ENCODE data around the gene DRAP1. TPM values are rescaled to one million over a fixed set of nuclear protein-coding genes. Genes with fewer than 3 reads are reported as not detected.

Gene DRAP1
- total RNA-seq, 1 experiment from 2014 or later, result 122 TPM

DNA sequence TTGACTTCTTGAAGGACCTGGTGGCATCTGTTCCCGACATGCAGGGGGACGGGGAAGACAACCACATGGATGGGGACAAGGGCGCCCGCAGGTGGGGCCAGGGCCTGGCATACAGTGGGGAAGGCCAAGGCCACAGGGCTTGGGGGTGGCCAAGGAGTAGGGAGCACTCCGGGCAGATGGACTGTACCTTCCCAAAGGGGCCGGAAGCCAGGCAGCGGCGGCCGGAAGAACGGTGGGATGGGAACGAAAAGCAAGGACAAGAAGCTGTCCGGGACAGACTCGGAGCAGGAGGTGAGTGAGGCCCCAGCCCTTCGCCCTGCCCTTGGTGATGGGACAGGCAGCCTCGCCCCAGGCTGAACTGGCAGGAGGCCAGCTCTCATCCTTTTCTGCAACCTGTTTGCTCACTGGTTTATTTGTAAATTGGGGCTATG, 1.2 kb downstream of the DRAP1 start:
- CTCF ChIA-PET, result no interaction called here
- Histone ChIP-seq H3K9me3 (ENCODE audit: low read depth, low read length, poor library complexity, severe bottlenecking) (no peaks in the 10 kb centered on the region), H3K4me3 (ENCODE audit: low read depth, low read length, poor library complexity, severe bottlenecking) (peak overlapping the region; percentile 83), H3K27ac (ENCODE audit: low read depth, low read length, poor library complexity, severe bottlenecking) (peak overlapping the region; percentile 84), H3K36me3 (ENCODE audit: insufficient read depth, low read length, poor library complexity, severe bottlenecking) (peaks cover 12% of the 10 kb centered on the region), H3K27me3 (replicated peaks; ENCODE audit: insufficient read depth, low read depth, low read length, poor library complexity) (no peaks in the 10 kb centered on the region), H3K4me1 (ENCODE audit: insufficient read depth, low read length, poor library complexity, severe bottlenecking) (peaks cover 23% of the 10 kb centered on the region)
- no peak for TF ChIP-seq EZH2 (IDR thresholded peaks at IDR 0.05; ENCODE audit: borderline replicate concordance, low read depth, low read length, poor library complexity, severe bottlenecking)
- no peak for TF ChIP-seq CTCF (conservative IDR thresholded peaks at IDR 0.05; ENCODE audit: low read depth, low read length)
- intact Hi-C loops (cut with micrococcal nuclease; ENCODE audit: unreplicated experiment), result no loop called here
- no peak for DNase-seq (ENCODE audit: low spot score)
- POLR2A ChIA-PET (ENCODE audit: low non-redundant PET), result no interaction called here
- no TSS peak for BruUV-seq (replicated peaks)

DNA sequence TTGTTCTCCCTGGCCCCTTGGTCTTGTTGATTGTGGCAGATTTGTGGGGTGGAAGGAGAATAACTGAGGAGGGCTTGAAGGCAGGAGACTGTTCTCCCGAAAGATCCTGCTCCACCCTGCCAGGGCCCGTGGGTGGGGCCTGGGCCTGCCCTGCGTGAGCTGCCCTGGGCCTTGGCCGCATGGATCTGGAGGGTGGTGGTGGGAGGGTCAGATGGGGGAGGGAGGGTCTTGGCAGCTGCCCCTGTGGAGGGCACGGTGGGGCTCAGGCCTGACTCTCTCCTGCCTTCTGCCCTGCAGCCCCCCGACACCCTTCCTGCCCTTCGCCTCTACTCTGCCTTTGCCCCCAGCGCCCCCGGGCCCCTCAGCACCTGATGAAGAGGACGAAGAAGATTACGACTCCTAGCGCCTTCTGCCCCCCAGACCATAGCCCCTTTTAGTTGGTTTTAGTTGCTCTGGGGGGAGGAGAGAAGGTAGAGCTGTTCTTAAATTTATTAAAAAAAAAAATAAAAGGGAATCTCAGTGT, 1.9 kb downstream of the DRAP1 start:
- DNase-seq (ENCODE audit: low spot score), result no peak
- intact Hi-C loops (cut with micrococcal nuclease; ENCODE audit: unreplicated experiment), result no loop called here
- BruUV-seq (replicated peaks), result no TSS peak
- peaks cover 12% of the 10 kb centered on the region for H3K36me3 ChIP-seq (ENCODE audit: insufficient read depth, low read length, poor library complexity, severe bottlenecking)
- TF ChIP-seq CTCF (conservative IDR thresholded peaks at IDR 0.05; ENCODE audit: low read depth, low read length), result no peak
- TF ChIP-seq EZH2 (IDR thresholded peaks at IDR 0.05; ENCODE audit: borderline replicate concordance, low read depth, low read length, poor library complexity, severe bottlenecking), result no peak
- ChIA-PET CTCF (no interaction called here), POLR2A (ENCODE audit: low non-redundant PET) (no interaction called here)
- peak overlapping the region; percentile 83 for H3K4me3 ChIP-seq (ENCODE audit: low read depth, low read length, poor library complexity, severe bottlenecking)
- H3K4me1 ChIP-seq (ENCODE audit: insufficient read depth, low read length, poor library complexity, severe bottlenecking), result peaks cover 16% of the 10 kb centered on the region
- no peaks in the 10 kb centered on the region for H3K27me3 ChIP-seq (replicated peaks; ENCODE audit: insufficient read depth, low read depth, low read length, poor library complexity)
- H3K27ac ChIP-seq (ENCODE audit: low read depth, low read length, poor library complexity, severe bottlenecking), result no peak overlapping the region
- H3K9me3 ChIP-seq (ENCODE audit: low read depth, low read length, poor library complexity, severe bottlenecking), result no peaks in the 10 kb centered on the region

- H3K9me3 ChIP-seq (ENCODE audit: low read depth, low read length, poor library complexity, severe bottlenecking), result no peaks in the 10 kb centered on the region
- peaks cover 12% of the 10 kb centered on the region for H3K36me3 ChIP-seq (ENCODE audit: insufficient read depth, low read length, poor library complexity, severe bottlenecking)
- DNase-seq (ENCODE audit: low spot score), result no peak
- H3K4me3 ChIP-seq (ENCODE audit: low read depth, low read length, poor library complexity, severe bottlenecking), result no peak overlapping the region
- no peak for TF ChIP-seq CTCF (conservative IDR thresholded peaks at IDR 0.05; ENCODE audit: low read depth, low read length)
- TF ChIP-seq EZH2 (IDR thresholded peaks at IDR 0.05; ENCODE audit: borderline replicate concordance, low read depth, low read length, poor library complexity, severe bottlenecking), result no peak
- intact Hi-C loops (cut with micrococcal nuclease; ENCODE audit: unreplicated experiment), result no loop called here
- BruUV-seq (replicated peaks), result no TSS peak
- CTCF ChIA-PET, result no interaction called here
- H3K27me3 ChIP-seq (replicated peaks; ENCODE audit: insufficient read depth, low read depth, low read length, poor library complexity), result no peaks in the 10 kb centered on the region
- H3K4me1 ChIP-seq (ENCODE audit: insufficient read depth, low read length, poor library complexity, severe bottlenecking), result peaks cover 11% of the 10 kb centered on the region
- H3K27ac ChIP-seq (ENCODE audit: low read depth, low read length, poor library complexity, severe bottlenecking), result no peak overlapping the region
- POLR2A ChIA-PET (ENCODE audit: low non-redundant PET), result no interaction called here
Measured at GRCh38 chr11:65921876-65922275, 2.6 kb downstream of the DRAP1 start.
